Dendritic cell treated with granulocyte-macrophage colony-stimulating factor and Interleukin-4, amounts not matched to agents 40 ng/mL and 50 ng/mL, for 4 days (primary cell): ENCODE results near the gene TSPAN5.

Experiments
- H3K27ac Mint-ChIP-seq: one replicate; pipeline ENCODE4 v1.8.0; 2022; ENCODE audit warnings: mild to moderate bottlenecking, mixed read lengths
- H3K27me3 Mint-ChIP-seq: one replicate; pipeline ENCODE4 v1.8.0; 2022; ENCODE audit warnings: mild to moderate bottlenecking, mixed read lengths
- H3K36me3 Mint-ChIP-seq: one replicate; pipeline ENCODE4 v1.8.0; 2022; ENCODE audit warnings: low read depth, mixed read lengths
- H3K4me1 Mint-ChIP-seq: one replicate; pipeline ENCODE4 v1.8.0; 2022; ENCODE audit warnings: low read depth, mixed read lengths
- H3K4me3 Mint-ChIP-seq: one replicate; pipeline ENCODE4 v1.8.0; 2022; ENCODE audit warnings: mild to moderate bottlenecking, moderate library complexity, mixed read lengths
- H3K9me3 Mint-ChIP-seq: one replicate; pipeline ENCODE4 v1.8.0; 2022; ENCODE audit warnings: mixed read lengths
- intact Hi-C: fragments of 100-400 bp; cut with micrococcal nuclease; formaldehyde crosslinking; loops from one replicate; pipeline ENCODE4 v1.15.0; 2022

The TSPAN5 gene

DNA sequence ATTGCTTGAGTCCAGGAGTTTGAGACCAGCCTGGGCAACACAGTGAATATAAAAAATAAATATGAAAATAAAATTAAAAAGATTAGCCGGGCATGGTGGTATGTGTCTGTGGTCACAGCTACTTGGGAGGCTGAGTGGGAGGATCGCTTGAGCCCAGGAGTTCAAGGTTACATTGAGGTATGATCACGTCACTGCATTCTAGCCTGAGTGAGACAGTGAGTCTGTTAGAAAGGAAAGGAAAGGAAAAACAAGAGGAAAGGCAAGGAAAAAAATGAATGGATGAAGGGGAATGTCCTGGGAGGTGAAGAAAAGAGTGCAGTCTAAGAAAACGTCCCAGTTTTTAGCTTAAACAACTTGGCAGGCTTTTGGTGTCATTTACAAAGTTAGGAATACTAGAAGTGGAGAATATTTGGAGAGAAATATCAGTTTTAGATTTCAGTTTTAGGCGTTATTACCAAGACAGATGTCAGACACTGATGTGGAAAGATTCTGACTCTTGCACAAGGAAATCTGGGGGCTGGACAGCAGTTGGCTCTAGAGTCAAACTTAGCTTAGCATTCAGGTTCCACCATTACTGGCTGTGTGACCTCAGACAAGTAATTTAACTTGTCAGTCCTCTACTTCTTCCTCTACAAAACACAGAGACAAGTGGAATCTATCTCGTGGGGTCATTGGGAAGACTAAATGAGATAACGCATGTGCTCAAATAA is 139.0 kb downstream of the TSPAN5 start:
- no peaks in the 10 kb centered on the region for H3K36me3 Mint-ChIP-seq
- no peak overlapping the region for H3K27ac Mint-ChIP-seq
- H3K27me3 Mint-ChIP-seq = no peaks in the 10 kb centered on the region
- H3K4me1 Mint-ChIP-seq = no peaks in the 10 kb centered on the region
- no peaks in the 10 kb centered on the region for H3K9me3 Mint-ChIP-seq
- H3K4me3 Mint-ChIP-seq = no peak overlapping the region
- intact Hi-C loops = no loop called here

DNA sequence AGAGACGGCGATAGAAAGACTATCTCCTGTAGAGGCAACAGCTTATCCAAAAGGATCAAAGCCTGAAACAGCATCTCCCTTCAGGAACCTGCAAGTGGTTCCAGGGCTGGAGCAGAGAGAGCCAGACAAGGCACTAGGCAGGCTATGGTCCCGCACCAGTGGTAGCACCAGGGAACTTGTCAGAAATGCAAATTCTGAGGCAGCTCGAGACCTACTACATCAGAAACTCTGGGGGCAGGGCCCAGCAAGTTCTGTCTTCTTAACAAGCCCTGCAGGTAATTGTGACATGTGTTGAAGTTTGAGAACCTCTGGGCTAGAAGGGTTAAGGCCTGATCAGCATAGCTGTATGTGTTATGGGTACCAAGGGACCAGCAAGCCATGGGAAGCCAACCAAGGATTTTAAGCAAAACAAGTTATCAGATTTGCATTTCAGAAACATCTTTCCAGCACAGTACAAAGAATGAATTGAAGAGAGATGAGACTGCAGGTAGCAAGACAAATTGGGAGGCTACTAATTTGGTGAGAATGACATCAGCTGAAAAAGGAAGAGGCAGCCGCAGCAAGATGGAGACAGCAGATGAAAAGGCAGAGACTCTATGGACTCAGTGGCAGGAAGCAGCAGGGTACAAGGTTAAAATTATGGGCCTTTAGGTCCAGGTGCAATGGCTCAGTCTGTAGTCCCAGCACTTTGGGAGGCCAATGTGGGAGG is 139.7 kb downstream of the TSPAN5 start:
- intact Hi-C loops = no loop called here
- Mint-ChIP-seq H3K4me3 (no peak overlapping the region), H3K27me3 (no peaks in the 10 kb centered on the region), H3K27ac (no peak overlapping the region), H3K36me3 (no peaks in the 10 kb centered on the region), H3K9me3 (no peaks in the 10 kb centered on the region), H3K4me1 (no peaks in the 10 kb centered on the region)

DNA sequence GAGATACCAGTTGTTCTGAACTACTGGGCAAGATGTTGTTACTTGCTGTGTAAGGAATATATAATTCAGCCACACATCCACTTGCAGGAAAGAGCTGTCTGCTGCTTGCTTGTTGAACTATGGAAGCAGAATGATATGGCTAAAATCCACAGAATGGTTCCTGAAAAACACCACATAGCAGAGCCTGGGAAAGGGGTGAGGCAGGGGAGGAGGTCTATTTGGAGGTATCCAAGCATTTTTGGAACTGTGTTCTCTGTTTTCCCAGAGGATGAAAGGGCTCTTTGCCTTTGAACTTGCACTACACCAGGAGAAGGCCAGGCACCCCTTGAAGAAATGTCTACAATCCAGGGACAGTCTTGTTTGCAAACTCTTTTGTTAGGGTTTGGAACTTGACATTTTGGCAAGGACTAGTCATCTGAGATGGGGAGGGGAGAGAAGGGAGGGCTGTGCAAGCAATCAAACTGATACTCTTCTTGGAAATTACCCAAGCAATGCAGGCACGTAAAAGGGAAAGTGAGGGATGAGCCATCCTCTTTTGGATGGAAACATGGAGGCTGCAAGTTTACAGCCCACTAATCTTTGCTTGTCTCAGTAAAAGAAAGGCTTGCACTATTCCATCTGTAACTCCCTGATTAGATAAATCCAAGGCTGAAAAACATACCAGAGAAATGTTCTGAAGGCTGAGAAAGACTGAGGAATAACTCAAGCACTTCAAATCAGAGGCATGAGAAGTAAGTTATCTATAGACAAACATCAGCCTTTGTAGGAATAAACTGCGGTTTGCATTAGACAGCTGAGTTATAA is 141.0 kb downstream of the TSPAN5 start:
- no peaks in the 10 kb centered on the region for H3K36me3 Mint-ChIP-seq
- H3K4me3 Mint-ChIP-seq = no peak overlapping the region
- no peak overlapping the region for H3K27ac Mint-ChIP-seq
- intact Hi-C loops = no loop called here
- no peaks in the 10 kb centered on the region for H3K27me3 Mint-ChIP-seq
- no peaks in the 10 kb centered on the region for H3K4me1 Mint-ChIP-seq
- H3K9me3 Mint-ChIP-seq = no peaks in the 10 kb centered on the region

DNA sequence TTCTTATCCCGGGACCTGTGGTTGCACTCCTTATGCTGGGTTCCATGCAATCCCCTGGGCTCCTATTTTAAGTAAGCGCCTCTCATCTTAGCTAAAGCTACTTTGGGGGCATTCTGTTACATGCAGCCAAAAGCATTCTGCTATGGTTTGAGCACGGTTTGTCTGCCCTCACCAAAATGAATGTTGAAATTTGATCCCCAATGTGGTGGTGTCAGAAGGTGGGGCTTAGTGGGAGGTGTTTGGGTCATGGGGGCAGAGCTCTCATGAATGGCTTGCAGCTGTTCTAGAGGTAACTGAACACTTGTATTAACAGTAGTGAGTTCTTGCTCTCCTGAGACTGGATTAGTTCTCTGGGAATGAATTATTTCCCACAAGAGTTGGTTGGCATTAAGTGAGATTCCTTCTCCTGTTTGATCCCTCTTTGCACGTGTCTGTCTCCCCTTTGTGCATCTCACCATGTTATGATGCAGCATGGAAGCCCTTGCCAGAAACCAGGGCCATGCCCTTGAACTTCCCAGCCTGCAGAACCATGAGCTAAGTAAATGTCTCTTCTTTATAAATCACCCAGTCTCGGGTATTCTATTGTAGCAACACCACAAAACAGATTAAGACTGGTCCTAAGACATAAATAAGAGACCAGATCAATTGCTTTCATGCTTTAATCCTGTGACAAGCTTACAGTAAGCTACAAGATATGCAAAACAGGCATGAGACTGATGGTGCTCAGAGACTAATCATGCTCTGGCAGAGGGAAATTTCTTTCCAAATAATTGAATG is 141.8 kb downstream of the TSPAN5 start:
- Mint-ChIP-seq H3K27ac (no peak overlapping the region), H3K9me3 (no peaks in the 10 kb centered on the region), H3K4me3 (no peak overlapping the region), H3K4me1 (no peaks in the 10 kb centered on the region), H3K36me3 (no peaks in the 10 kb centered on the region), H3K27me3 (no peaks in the 10 kb centered on the region)
- intact Hi-C loops = no loop called here

DNA sequence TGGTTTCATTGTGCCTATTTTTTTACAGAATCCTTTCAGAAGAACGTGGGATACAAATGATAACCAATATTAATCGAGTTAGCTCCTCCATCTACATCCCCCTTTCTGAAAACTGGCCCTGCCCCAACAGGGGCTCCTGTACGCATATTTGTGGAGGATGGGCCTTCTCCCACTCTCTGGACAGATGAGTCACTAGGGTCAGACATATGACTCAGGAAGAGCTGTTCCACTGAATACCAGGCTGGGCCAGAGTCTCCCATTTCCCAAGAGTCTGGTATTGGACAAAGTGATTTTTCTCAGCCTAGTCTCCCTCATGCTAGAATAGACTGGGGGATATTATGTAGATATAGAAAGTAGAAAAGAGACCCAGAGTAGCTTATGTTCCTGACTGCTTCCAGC is 142.4 kb downstream of the TSPAN5 start:
- no peaks in the 10 kb centered on the region for H3K36me3 Mint-ChIP-seq
- H3K9me3 Mint-ChIP-seq = no peaks in the 10 kb centered on the region
- no peak overlapping the region for H3K27ac Mint-ChIP-seq
- no peaks in the 10 kb centered on the region for H3K4me1 Mint-ChIP-seq
- no peaks in the 10 kb centered on the region for H3K27me3 Mint-ChIP-seq
- intact Hi-C loops = no loop called here
- no peak overlapping the region for H3K4me3 Mint-ChIP-seq

DNA sequence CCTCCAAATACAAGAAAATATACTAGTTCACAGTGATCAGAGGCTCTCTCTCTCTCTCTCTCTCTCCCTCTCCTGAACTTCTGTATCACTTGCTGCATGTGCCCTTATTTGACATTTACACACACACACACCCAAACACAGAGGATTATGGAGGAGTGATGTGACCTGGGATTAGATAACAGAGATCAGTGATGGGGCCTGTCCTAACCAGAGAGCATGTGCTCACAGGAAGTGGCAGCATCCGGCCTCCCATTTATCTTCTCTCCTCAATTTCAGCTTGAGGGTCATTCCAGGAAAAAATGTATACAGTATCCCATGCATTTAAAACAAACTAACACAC is 143.0 kb downstream of the TSPAN5 start:
- H3K36me3 Mint-ChIP-seq = no peaks in the 10 kb centered on the region
- H3K4me3 Mint-ChIP-seq = no peak overlapping the region
- no peak overlapping the region for H3K27ac Mint-ChIP-seq
- H3K4me1 Mint-ChIP-seq = peaks cover 4% of the 10 kb centered on the region
- H3K27me3 Mint-ChIP-seq = no peaks in the 10 kb centered on the region
- intact Hi-C loops = no loop called here
- no peaks in the 10 kb centered on the region for H3K9me3 Mint-ChIP-seq

DNA sequence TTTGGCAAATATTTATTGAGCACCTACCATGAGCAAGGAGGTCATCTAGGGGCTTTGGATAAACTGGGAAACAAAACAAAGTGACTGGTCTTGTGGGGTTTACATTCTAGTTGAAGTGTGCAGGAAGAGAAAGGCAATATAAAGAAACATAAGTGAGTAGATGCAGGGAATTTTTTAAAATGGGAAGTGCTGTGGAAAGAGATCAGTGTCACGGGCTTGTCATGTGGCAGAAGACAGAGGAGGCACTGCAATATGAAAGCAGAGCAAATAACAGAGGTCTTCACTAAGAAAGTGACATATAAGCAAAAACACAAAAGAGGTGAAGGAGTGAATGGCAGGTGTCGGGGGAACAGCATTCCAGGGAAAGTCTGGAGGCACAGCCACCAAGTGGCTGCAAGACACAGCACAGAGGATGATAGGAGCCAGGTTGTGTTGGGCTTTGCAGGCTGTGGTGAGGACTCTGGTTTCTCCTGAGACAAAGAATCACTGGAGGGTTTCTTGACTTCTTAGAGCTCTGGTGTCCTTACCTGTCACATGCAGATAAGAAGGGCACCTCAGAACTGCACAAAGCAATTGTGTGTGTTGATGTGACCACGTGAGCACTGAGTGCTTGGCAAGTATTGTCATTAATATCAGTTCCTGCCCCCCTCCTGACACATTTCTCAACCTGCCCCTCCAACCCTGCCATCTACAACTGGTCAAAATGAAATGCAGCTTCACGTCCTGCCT is 143.5 kb downstream of the TSPAN5 start:
- Mint-ChIP-seq H3K36me3 (no peaks in the 10 kb centered on the region), H3K4me3 (no peak overlapping the region), H3K9me3 (no peaks in the 10 kb centered on the region), H3K4me1 (peaks cover 4% of the 10 kb centered on the region), H3K27me3 (no peaks in the 10 kb centered on the region), H3K27ac (no peak overlapping the region)
- intact Hi-C loops = no loop called here

DNA sequence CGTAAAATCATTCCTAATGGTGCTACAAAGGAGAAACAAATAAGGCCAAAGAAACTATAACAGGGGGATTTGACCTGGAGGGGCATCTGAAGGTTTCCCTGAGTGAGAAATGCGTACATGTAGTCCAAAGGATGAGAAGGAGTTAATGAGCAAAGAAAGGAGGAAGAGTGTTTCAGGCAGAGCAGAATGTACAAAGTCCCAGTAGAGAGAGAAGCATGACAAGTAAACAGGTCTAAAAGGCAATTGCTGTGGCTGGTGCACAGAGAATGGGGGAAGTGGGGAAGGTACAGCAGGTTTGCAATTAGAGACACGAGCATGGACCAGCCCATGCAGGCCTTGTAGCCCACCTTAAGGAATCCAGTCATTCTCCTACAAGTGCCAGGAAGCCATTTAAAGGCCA is 145.5 kb downstream of the TSPAN5 start:
- Mint-ChIP-seq H3K9me3 (no peaks in the 10 kb centered on the region), H3K36me3 (no peaks in the 10 kb centered on the region), H3K4me3 (no peak overlapping the region), H3K27ac (no peak overlapping the region), H3K4me1 (peaks cover 4% of the 10 kb centered on the region), H3K27me3 (no peaks in the 10 kb centered on the region)
- intact Hi-C loops = no loop called here

DNA sequence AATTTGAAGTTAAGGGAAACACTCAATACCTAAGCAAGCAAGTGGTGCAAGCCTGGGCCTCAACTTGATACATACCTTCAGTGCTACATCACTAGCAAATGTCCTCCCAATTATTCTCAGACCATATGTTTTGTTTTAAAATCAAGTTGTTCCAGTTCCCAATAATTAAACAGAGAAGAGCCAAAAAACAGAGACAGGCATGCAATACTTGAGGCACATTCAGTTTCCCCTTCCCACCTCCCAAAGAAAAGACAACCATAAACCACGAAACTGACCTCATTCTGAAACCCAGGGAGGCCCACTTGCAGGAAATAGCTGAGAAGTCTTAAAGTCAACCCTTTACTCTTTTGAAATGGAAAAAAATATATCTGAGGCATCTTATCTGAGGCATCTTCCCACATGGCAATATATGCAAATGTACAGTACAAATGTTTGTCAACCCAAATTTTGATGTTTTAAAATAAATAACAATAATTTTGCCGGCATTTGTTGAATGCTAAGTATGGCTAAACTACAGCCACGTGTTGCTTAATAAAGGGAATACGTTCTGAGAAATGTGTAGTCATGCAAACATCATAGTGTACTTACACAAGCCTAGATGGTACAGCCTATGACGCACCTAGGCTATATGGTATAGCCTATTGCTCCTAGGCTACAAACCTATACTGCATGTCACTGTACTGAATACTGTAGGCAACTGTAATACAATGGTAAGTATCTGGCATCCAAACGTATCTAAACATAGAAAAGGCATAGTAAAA is 147.5 kb downstream of the TSPAN5 start:
- no peaks in the 10 kb centered on the region for H3K27me3 Mint-ChIP-seq
- no peaks in the 10 kb centered on the region for H3K36me3 Mint-ChIP-seq
- H3K4me1 Mint-ChIP-seq = peaks cover 4% of the 10 kb centered on the region
- H3K9me3 Mint-ChIP-seq = no peaks in the 10 kb centered on the region
- no peak overlapping the region for H3K4me3 Mint-ChIP-seq
- no peak overlapping the region for H3K27ac Mint-ChIP-seq
- intact Hi-C loops = no loop called here

DNA sequence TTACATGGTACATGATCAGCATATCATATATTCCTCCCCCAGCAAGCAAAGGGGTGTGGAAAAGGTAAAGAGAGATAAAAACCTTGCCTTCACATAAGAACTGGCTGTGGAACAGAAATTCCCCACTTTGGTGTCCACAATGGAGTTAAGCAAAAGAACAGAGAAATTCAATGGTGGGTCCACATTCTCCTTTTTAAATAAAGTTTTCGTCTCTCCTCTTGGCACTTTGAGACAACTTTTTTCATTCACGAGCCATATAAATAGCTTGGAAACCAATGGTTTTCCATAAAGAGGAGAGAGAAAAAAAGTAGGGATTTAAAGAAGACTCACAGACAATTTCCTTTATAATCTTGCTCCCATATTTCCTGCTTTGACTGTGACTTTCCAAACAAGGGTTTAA is 148.1 kb downstream of the TSPAN5 start:
- intact Hi-C loops = no loop called here
- H3K27ac Mint-ChIP-seq = no peak overlapping the region
- H3K4me3 Mint-ChIP-seq = no peak overlapping the region
- H3K4me1 Mint-ChIP-seq = peaks cover 4% of the 10 kb centered on the region
- no peaks in the 10 kb centered on the region for H3K36me3 Mint-ChIP-seq
- no peaks in the 10 kb centered on the region for H3K27me3 Mint-ChIP-seq
- no peaks in the 10 kb centered on the region for H3K9me3 Mint-ChIP-seq

DNA sequence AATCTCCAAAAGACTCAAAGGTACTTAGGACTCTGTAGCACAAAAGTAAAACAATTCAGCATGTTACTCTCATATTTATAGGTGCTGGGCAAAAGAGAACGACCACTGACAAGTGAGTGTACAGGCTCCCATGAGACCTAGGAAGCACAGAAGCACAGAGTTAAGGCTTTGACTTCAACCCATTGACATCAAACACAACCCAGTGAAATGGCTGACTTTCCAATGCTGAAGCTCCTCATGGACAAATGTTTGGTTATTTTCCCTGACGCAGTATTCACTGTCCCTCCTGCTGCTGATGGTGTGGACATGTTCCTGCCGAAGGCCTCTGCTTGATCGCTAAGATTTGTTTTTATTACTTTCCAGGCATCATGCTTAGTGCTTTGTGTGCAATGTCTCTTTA is 148.7 kb downstream of the TSPAN5 start:
- Mint-ChIP-seq H3K27me3 (no peaks in the 10 kb centered on the region), H3K9me3 (no peaks in the 10 kb centered on the region), H3K4me1 (peaks cover 4% of the 10 kb centered on the region), H3K4me3 (no peak overlapping the region), H3K36me3 (no peaks in the 10 kb centered on the region), H3K27ac (no peak overlapping the region)
- intact Hi-C loops = no loop called here

DNA sequence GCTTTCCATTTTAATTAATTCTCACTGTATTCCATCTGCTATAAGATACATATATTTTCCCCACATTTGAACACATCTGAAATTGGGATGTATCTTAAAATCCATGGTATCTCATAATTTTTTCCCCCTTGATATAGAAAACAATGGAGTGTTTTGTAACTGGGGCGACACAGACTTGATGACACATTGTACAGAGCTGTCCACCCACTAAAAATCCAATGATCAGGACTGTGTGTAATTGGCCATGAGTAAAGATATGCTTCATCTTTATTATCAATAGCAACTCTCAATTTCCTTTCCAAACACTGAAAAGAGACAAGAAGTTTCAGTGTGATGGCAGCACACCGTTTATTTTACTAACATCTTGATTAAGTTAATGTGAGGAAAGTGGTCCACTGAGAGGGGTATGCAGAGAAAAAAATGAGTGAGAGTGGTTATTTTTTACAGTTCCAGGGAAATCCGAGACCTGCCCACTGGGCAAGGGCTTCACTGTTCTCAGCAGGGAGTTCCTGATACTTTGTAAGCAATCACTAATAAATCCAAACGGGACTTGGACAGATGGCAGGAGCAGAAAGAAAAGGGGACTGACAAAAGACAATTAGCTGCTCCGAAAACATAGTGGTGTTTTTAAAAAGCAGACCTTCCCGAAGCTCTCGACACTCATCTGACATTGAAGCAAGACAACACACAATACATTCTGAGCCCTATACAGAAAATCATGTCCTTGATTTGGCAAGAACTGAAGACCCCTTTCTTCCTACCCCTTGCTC is 149.4 kb downstream of the TSPAN5 start:
- no peak overlapping the region for H3K4me3 Mint-ChIP-seq
- no peaks in the 10 kb centered on the region for H3K9me3 Mint-ChIP-seq
- intact Hi-C loops = no loop called here
- H3K36me3 Mint-ChIP-seq = no peaks in the 10 kb centered on the region
- peaks cover 4% of the 10 kb centered on the region for H3K4me1 Mint-ChIP-seq
- no peak overlapping the region for H3K27ac Mint-ChIP-seq
- no peaks in the 10 kb centered on the region for H3K27me3 Mint-ChIP-seq
